Skeletal muscle satellite cell (primary cell): ENCODE data around the gene RMND5B.

Experiments
- H3K27me3 ChIP-seq: 2 replicates; pipeline ENCODE4 v1.7.0; 2013; ENCODE audit warnings: low read length; ENCODE audit not compliant: control insufficient read depth, insufficient read depth
- H3K36me3 ChIP-seq: 2 replicates; pipeline ENCODE4 v1.7.0; 2013; ENCODE audit warnings: mild to moderate bottlenecking, control low read depth, low read length; ENCODE audit not compliant: insufficient read depth
- H3K4me1 ChIP-seq: 2 replicates; pipeline ENCODE4 v1.7.0; 2013; ENCODE audit warnings: low read length; ENCODE audit not compliant: control insufficient read depth, insufficient read depth
- H3K4me2 ChIP-seq: 2 replicates; pipeline ENCODE4 v1.7.0; 2013; ENCODE audit warnings: mild to moderate bottlenecking, low read length
- H3K4me3 ChIP-seq: 2 replicates; pipeline ENCODE4 v1.7.0; 2013; ENCODE audit warnings: low read length
- H3K9ac ChIP-seq: 2 replicates; pipeline ENCODE4 v1.7.0; 2013; ENCODE audit warnings: mild to moderate bottlenecking, low read depth, low read length, moderate library complexity
- H3K9me3 ChIP-seq: replicated peaks from 2 replicates; pipeline ENCODE4 v1.7.0; 2013; ENCODE audit warnings: mild to moderate bottlenecking, control low read depth, low read length

Gene RMND5B

GRCh38 chr5:178199581-178200434 lies 69.0 kb downstream of the RMND5B start:
- Histone ChIP-seq H3K4me3 (no peak overlapping the region), H3K4me1 (peaks cover 3% of the 10 kb centered on the region), H3K9ac (no peak overlapping the region), H3K27me3 (peaks cover 10% of the 10 kb centered on the region), H3K4me2 (no peak overlapping the region), H3K36me3 (no peaks in the 10 kb centered on the region), H3K9me3 (no peaks in the 10 kb centered on the region)
